OCI-LY7 (cell line): ENCODE results near the gene LRBA. TPM values are rescaled to one million over a fixed set of nuclear protein-coding genes. Genes with fewer than 3 reads are reported as not detected.

Experiments used
- BruUV-seq: library from RNA; stranded (reverse); fragments of 400-500 nt; replicated peaks from 2 replicates; lab custom pipeline; 2021; lab: Mats Ljungman, UMichigan
- CTCF ChIA-PET: fragments of 300-600 bp; sonication (Branson Sonifier 250); formaldehyde crosslinking; loops from one replicate; lab custom pipeline; 2022; ENCODE audit warnings: antibody characterized with exemption; ENCODE audit not compliant: unreplicated experiment; lab: Charles Lee
- POLR2A ChIA-PET: fragments of 300-600 bp; sonication (Branson Sonifier 250); formaldehyde crosslinking; loops from one replicate; lab custom pipeline; 2022; ENCODE audit warnings: antibody characterized with exemption; lab: Charles Lee
- DNase-seq: peaks from one replicate; pipeline ENCODE4 v3.0.0-alpha.2; 2015; ENCODE audit warnings: low spot score
- H2AFZ ChIP-seq: fragments of 200-600 bp; sonication (generic), shearing (Covaris generic); 2 replicates; pipeline ENCODE4 v1.6.1; 2014; ENCODE audit warnings: mild to moderate bottlenecking, antibody characterized with exemption, low read length, moderate library complexity
- H3K27ac ChIP-seq: fragments of 200-600 bp; sonication (generic); 2 replicates; pipeline ENCODE4 v1.5.1; 2014; ENCODE audit warnings: mixed run types, low read depth, mild to moderate bottlenecking, moderate library complexity, low read length, inconsistent platforms; ENCODE audit not compliant: poor library complexity, severe bottlenecking
- H3K36me3 ChIP-seq: fragments of 200-600 bp; sonication (generic); 2 replicates; pipeline ENCODE4 v1.6.1; 2014; ENCODE audit warnings: mild to moderate bottlenecking, antibody characterized with exemption, low read length, moderate library complexity, mixed read lengths; ENCODE audit not compliant: insufficient read depth
- H3K4me1 ChIP-seq: fragments of 200-600 bp; sonication (generic); 2 replicates; pipeline ENCODE4 v1.5.1; 2014; ENCODE audit warnings: mild to moderate bottlenecking, low read length; ENCODE audit not compliant: insufficient read depth, poor library complexity, severe bottlenecking
- H3K4me2 ChIP-seq: fragments of 200-600 bp; sonication (generic); 2 replicates; pipeline ENCODE4 v1.6.1; 2014; ENCODE audit warnings: mild to moderate bottlenecking, low read length
- H3K4me3 ChIP-seq: fragments of 200-600 bp; sonication (generic); 2 replicates; pipeline ENCODE4 v1.5.1; 2014; ENCODE audit warnings: mild to moderate bottlenecking, low read depth, low read length; ENCODE audit not compliant: poor library complexity, severe bottlenecking
- H3K79me2 ChIP-seq: fragments of 200-600 bp; sonication (generic); 2 replicates; pipeline ENCODE4 v1.6.1; 2016; ENCODE audit warnings: low read depth, mild to moderate bottlenecking, low read length, moderate library complexity, mixed read lengths; ENCODE audit not compliant: insufficient read depth
- H3K9me2 ChIP-seq: fragments of 200-600 bp; sonication (generic); 2 replicates; pipeline ENCODE4 v1.6.1; 2016; ENCODE audit warnings: mild to moderate bottlenecking, low read length, mixed read lengths; ENCODE audit not compliant: insufficient read depth
- H3K9me3 ChIP-seq: fragments of 200-600 bp; sonication (generic); 2 replicates; pipeline ENCODE4 v1.6.1; 2014; ENCODE audit warnings: mild to moderate bottlenecking, mixed run types, low read length, mixed read lengths
- H4K20me1 ChIP-seq: fragments of 200-600 bp; sonication (generic); 2 replicates; pipeline ENCODE4 v1.6.1; 2014; ENCODE audit warnings: mild to moderate bottlenecking, antibody characterized with exemption, low read length, moderate library complexity, mixed read lengths; ENCODE audit not compliant: insufficient read depth
- EZH2phosphoT487 ChIP-seq: fragments of 200-600 bp; sonication (generic); IDR thresholded peaks from 2 replicates; pipeline ENCODE4 v1.6.1; 2018; ENCODE audit warnings: low read depth, borderline replicate concordance, mild to moderate bottlenecking, mixed run types, antibody characterized with exemption, low read length, moderate library complexity, mixed read lengths
- intact Hi-C: fragments of 100-400 bp; cut with micrococcal nuclease; formaldehyde crosslinking; loops from one replicate; pipeline ENCODE4 v1.10.0; 2022; ENCODE audit not compliant: unreplicated experiment
- total RNA-seq, 2 experiments: library from RNA; depleted of rRNA in 1 of 2; stranded (reverse); fragments of >200 nt in 1 of 2; shearing (Covaris generic) in 1 of 2; gene quantifications; 2 replicates each; pipeline ENCODE4 v1.2.3, GENCODE V29; 2014 to 2022
- TF ChIP-seq, protein P1 (sequence below): fragments of 200-600 bp; sonication (generic); conservative IDR thresholded peaks from 2 replicates; pipeline ENCODE4 v1.5.1; 2014; ENCODE audit warnings: mild to moderate bottlenecking, antibody characterized with exemption, low read length, moderate library complexity, mixed read lengths

Gene LRBA
- total RNA-seq, 2 experiments from 2014 or later, result 60.4 to 66.7 TPM

DNA sequence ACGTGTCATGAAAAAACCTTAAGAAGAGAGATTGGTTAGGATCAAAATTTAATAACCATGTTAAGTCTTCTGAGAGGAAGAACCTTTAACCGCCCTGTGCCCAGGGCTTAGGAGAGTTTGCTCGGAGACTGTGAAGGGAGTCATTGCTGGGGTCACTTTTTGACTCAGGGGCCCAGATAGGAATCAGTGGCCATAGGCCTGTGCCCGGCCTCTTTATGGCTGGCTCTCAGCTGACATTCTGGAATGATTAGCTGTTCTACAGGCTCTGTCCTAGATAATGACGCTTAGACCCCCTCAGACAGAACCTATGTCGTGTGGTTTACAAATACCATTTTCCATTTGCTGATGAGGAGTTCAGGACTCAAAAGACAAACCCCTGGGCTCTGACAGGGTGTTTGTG lies 762.8 kb downstream of the LRBA start:
- Histone ChIP-seq H3K9me2 (no peaks in the 10 kb centered on the region), H3K4me3 (no peak overlapping the region), H4K20me1 (no peaks in the 10 kb centered on the region), H3K4me2 (no peak overlapping the region), H3K4me1 (no peaks in the 10 kb centered on the region), H3K36me3 (no peaks in the 10 kb centered on the region), H3K9me3 (no peaks in the 10 kb centered on the region), H3K79me2 (no peaks in the 10 kb centered on the region), H3K27ac (no peak overlapping the region), H2AFZ (no peak overlapping the region)
- TF ChIP-seq, protein P1, sequence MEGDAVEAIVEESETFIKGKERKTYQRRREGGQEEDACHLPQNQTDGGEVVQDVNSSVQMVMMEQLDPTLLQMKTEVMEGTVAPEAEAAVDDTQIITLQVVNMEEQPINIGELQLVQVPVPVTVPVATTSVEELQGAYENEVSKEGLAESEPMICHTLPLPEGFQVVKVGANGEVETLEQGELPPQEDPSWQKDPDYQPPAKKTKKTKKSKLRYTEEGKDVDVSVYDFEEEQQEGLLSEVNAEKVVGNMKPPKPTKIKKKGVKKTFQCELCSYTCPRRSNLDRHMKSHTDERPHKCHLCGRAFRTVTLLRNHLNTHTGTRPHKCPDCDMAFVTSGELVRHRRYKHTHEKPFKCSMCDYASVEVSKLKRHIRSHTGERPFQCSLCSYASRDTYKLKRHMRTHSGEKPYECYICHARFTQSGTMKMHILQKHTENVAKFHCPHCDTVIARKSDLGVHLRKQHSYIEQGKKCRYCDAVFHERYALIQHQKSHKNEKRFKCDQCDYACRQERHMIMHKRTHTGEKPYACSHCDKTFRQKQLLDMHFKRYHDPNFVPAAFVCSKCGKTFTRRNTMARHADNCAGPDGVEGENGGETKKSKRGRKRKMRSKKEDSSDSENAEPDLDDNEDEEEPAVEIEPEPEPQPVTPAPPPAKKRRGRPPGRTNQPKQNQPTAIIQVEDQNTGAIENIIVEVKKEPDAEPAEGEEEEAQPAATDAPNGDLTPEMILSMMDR, result no peak
- no peak for TF ChIP-seq EZH2phosphoT487
- DNase-seq, result no peak
- POLR2A ChIA-PET, result interaction anchor here (0.6 to 0.7 kb wide), 2 partner anchors 196 to 614 kb away, joined by 3 read pairs; no protein-coding TSS in a partner anchor
- CTCF ChIA-PET, result no interaction called here
- intact Hi-C loops, result no loop called here
- BruUV-seq, result no TSS peak

GRCh38 chr4:150251752-150252190 lies 763.3 kb downstream of the LRBA start:
- no peak overlapping the region for H3K27ac ChIP-seq
- no peak overlapping the region for H3K4me2 ChIP-seq
- no TSS peak for BruUV-seq
- H3K9me2 ChIP-seq, result no peaks in the 10 kb centered on the region
- H2AFZ ChIP-seq, result no peak overlapping the region
- no peak overlapping the region for H3K4me3 ChIP-seq
- H3K79me2 ChIP-seq, result no peaks in the 10 kb centered on the region
- H3K4me1 ChIP-seq, result no peaks in the 10 kb centered on the region
- ChIA-PET POLR2A (interaction anchor here (0.7 kb wide), 1 partner anchor 615 kb away, joined by 3 read pairs; no protein-coding TSS in a partner anchor), CTCF (no interaction called here)
- H3K36me3 ChIP-seq, result no peaks in the 10 kb centered on the region
- intact Hi-C loops, result no loop called here
- TF ChIP-seq EZH2phosphoT487, result no peak
- TF ChIP-seq, protein P1, result no peak
- DNase-seq, result no peak
- H3K9me3 ChIP-seq, result no peaks in the 10 kb centered on the region
- H4K20me1 ChIP-seq, result no peaks in the 10 kb centered on the region

DNA sequence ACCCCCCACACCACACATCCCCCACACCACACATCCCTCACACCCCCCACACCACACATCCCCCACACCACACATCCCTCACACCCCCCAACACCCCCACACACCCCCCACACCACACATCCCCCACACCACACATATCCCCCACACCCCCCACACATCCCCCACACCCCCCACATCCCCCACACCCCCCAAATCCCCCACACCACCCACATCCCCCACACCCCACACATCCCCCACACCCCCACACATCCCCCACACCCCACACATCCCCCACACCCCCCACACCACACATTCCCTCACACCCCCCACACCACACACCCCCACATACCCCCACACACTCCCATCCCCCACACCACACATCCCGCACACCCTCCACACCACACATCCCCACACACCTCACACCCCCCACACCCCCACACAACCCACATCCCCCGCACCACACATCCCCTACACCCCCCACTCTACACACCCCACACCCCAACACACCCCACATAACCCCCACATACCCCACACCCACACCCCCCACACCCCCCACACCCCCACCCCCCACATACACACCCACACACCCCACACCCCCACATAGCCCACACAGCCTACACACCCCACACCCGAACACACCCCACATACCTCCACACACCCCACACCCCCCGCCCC lies 764.0 kb downstream of the LRBA start:
- no peaks in the 10 kb centered on the region for H3K79me2 ChIP-seq
- no peaks in the 10 kb centered on the region for H3K36me3 ChIP-seq
- BruUV-seq, result no TSS peak
- H2AFZ ChIP-seq, result no peak overlapping the region
- H3K9me2 ChIP-seq, result no peaks in the 10 kb centered on the region
- no peak overlapping the region for H3K27ac ChIP-seq
- intact Hi-C loops, result no loop called here
- DNase-seq, result no peak
- no peaks in the 10 kb centered on the region for H4K20me1 ChIP-seq
- H3K4me1 ChIP-seq, result no peaks in the 10 kb centered on the region
- H3K4me3 ChIP-seq, result no peak overlapping the region
- ChIA-PET CTCF (no interaction called here), POLR2A (no interaction called here)
- H3K4me2 ChIP-seq, result no peak overlapping the region
- no peaks in the 10 kb centered on the region for H3K9me3 ChIP-seq
- no peak for TF ChIP-seq EZH2phosphoT487
- TF ChIP-seq, protein P1, result no peak
